Thyroid gland (tissue), 4 donors: Measurements from ENCODE around the gene MYO5A. TPM values are rescaled to one million over a fixed set of nuclear protein-coding genes. Genes with fewer than 3 reads are reported as not detected.

Experiments
- DNase-seq, 2 donors: peaks; one replicate each; pipeline ENCODE4 v3.0.0-alpha.2; 2019
- H3K27ac ChIP-seq, 3 donors: fragments of 200-600 bp; sonication (generic); 1 replicate in 2 of 3; 2 replicates in 1 of 3; pipeline ENCODE4 v1.5.1; 2016 to 2019; ENCODE audit warnings: mild to moderate bottlenecking in 1 of 3, moderate library complexity in 1 of 3
- H3K27me3 ChIP-seq: fragments of 200-600 bp; sonication (generic); one replicate; pipeline ENCODE4 v1.5.1; 2019
- H3K36me3 ChIP-seq, 2 donors: fragments of 200-600 bp; sonication (generic); one replicate each; pipeline ENCODE4 v1.5.1; 2016 to 2019
- H3K4me1 ChIP-seq, 2 donors: fragments of 200-600 bp; sonication (generic); one replicate each; pipeline ENCODE4 v1.5.1; 2017 to 2019
- H3K4me3 ChIP-seq, 3 donors: fragments of 200-600 bp; sonication (generic); replicated peaks in 1 of 3; 1 replicate in 2 of 3; 2 replicates in 1 of 3; pipeline ENCODE4 v1.5.1; 2016; ENCODE audit warnings: mild to moderate bottlenecking in 1 of 3
- H3K9me3 ChIP-seq: fragments of 200-600 bp; sonication (generic); one replicate; pipeline ENCODE4 v1.5.1; 2017
- POLR2A ChIP-seq, 2 donors: fragments of 450-650 bp; IDR thresholded peaks; one replicate each; pipeline ENCODE4 v1.6.1; 2017; ENCODE audit warnings: antibody characterized with exemption in 2 of 2, mild to moderate bottlenecking in 2 of 2, moderate library complexity in 1 of 2
- WGBS, 2 donors: methylation state at CpG; one replicate each; pipeline ENCODE4 v1.1.5; 2017; 5-methylcytosine and 5-hydroxymethylcytosine counted together
- intact Hi-C: fragments of 100-400 bp; cut with DNase I; formaldehyde crosslinking; loops from one replicate; pipeline ENCODE4 v1.15.1; 2023
- total RNA-seq, 4 donors: library from RNA; depleted of rRNA; stranded (reverse); fragments of >200 nt; gene quantifications; one replicate each; pipeline ENCODE4 v1.2.3, GENCODE V29; 2016
- TF ChIP-seq, protein P1 (sequence below), 6 experiments: fragments of 200-600 bp in 3 of 6; fragments of 450-650 bp in 3 of 6; sonication (generic) in 3 of 6; IDR thresholded peaks; one replicate each; pipeline ENCODE4 v1.5.1; 2016 to 2019; ENCODE audit warnings: antibody characterized with exemption in 6 of 6, mild to moderate bottlenecking in 2 of 6, inconsistent platforms in 1 of 6, moderate library complexity in 1 of 6

MYO5A gene
- total RNA-seq, 4 donors from 2014 or later: 23.3 to 44.1 (median 34.7) TPM

- H3K9me3 ChIP-seq: no peaks in the 10 kb centered on the region
- TF ChIP-seq, protein P1, sequence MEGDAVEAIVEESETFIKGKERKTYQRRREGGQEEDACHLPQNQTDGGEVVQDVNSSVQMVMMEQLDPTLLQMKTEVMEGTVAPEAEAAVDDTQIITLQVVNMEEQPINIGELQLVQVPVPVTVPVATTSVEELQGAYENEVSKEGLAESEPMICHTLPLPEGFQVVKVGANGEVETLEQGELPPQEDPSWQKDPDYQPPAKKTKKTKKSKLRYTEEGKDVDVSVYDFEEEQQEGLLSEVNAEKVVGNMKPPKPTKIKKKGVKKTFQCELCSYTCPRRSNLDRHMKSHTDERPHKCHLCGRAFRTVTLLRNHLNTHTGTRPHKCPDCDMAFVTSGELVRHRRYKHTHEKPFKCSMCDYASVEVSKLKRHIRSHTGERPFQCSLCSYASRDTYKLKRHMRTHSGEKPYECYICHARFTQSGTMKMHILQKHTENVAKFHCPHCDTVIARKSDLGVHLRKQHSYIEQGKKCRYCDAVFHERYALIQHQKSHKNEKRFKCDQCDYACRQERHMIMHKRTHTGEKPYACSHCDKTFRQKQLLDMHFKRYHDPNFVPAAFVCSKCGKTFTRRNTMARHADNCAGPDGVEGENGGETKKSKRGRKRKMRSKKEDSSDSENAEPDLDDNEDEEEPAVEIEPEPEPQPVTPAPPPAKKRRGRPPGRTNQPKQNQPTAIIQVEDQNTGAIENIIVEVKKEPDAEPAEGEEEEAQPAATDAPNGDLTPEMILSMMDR (IDR thresholded peaks at IDR 0.05): no peak
- no peak for TF ChIP-seq POLR2A (IDR thresholded peaks at IDR 0.05)
- no peak for DNase-seq
- H3K36me3 ChIP-seq: peaks cover 13 to 21% of the 10 kb centered on the region in 2 donors
- intact Hi-C loops: no loop called here
- H3K4me3 ChIP-seq: no peak overlapping the region
- H3K27me3 ChIP-seq: no peaks in the 10 kb centered on the region
- H3K27ac ChIP-seq: no peak overlapping the region
- 87 to 94% methylated on average over 9 of the region's 9 CpGs for WGBS, 2 donors
- H3K4me1 ChIP-seq: no peaks in the 10 kb centered on the region
Observed at GRCh38 chr15:52370010-52370409, 158.7 kb downstream of the MYO5A start.

DNA sequence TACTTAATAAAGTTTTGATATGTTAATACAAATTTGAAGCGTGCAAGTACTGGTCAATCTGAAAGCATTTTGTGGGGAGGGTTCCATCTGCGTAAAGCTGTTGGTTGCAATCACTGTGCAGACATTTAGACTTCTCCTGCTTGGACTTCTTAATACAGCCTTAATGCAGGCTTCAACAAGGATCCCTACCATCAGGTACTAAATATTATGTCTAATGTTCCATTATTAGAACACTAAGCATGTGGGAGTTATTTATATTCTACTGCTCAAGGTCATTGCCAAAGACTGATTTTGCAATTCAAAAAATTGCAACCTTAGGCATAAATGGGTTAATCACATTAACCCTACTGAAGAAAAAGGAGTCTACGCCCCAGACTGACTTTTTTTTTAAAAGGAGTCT lies 159.2 kb downstream of the MYO5A start:
- Histone ChIP-seq H3K9me3 (no peaks in the 10 kb centered on the region), H3K27me3 (no peaks in the 10 kb centered on the region), H3K27ac (no peak overlapping the region), H3K4me3 (no peak overlapping the region), H3K36me3 (peaks cover 8 to 18% of the 10 kb centered on the region in 2 donors), H3K4me1 (no peaks in the 10 kb centered on the region)
- intact Hi-C loops: no loop called here
- TF ChIP-seq, protein P1 (IDR thresholded peaks at IDR 0.05): no peak
- no peak for TF ChIP-seq POLR2A (IDR thresholded peaks at IDR 0.05)
- DNase-seq: no peak
- WGBS, 2 donors: 97 to 99% methylated on average over 3 of the region's 3 CpGs

DNA sequence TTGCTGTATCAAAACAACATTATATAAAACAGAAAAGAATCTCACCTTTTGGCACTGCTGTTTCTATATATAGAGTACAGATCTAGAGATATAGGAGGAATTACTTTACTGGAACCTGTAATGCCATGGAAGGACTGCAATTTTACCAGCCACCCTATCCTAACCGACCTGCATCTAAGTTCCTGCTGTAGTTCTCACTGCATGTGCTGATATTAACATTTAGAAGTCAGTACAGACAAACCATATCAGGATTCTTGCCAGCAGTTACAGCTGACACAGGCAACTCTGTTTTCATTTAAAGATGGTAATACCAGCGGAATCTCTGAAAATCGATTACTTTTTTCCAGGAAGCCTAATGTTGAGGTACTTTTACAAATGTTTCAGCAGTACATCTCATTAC lies 159.7 kb downstream of the MYO5A start:
- WGBS, 2 donors: 91 to 94% methylated on average over 3 of the region's 3 CpGs
- intact Hi-C loops: no loop called here

GRCh38 chr15:52368402-52368801 lies 160.3 kb downstream of the MYO5A start:
- TF ChIP-seq, protein P1 (IDR thresholded peaks at IDR 0.05): no peak
- TF ChIP-seq POLR2A (IDR thresholded peaks at IDR 0.05): no peak
- Histone ChIP-seq H3K4me3 (no peak overlapping the region), H3K9me3 (no peaks in the 10 kb centered on the region), H3K27me3 (no peaks in the 10 kb centered on the region), H3K4me1 (no peaks in the 10 kb centered on the region), H3K27ac (no peak overlapping the region), H3K36me3 (peaks cover 4 to 18% of the 10 kb centered on the region in 2 donors)
- WGBS, 2 donors: 74 to 87% methylated on average over 3 of the region's 3 CpGs
- no peak for DNase-seq
- intact Hi-C loops: no loop called here

More for the DNA sequence above, 159.7 kb downstream of the MYO5A start:
- DNase-seq: no peak
- Histone ChIP-seq H3K27me3 (no peaks in the 10 kb centered on the region), H3K36me3 (peaks cover 4 to 18% of the 10 kb centered on the region in 2 donors), H3K4me1 (no peaks in the 10 kb centered on the region), H3K4me3 (no peak overlapping the region), H3K27ac (no peak overlapping the region), H3K9me3 (no peaks in the 10 kb centered on the region)
- TF ChIP-seq, protein P1 (IDR thresholded peaks at IDR 0.05): no peak
- TF ChIP-seq POLR2A (IDR thresholded peaks at IDR 0.05): no peak

- Histone ChIP-seq H3K4me3 (no peak overlapping the region), H3K9me3 (no peaks in the 10 kb centered on the region), H3K36me3 (no peaks in the 10 kb centered on the region), H3K4me1 (no peaks in the 10 kb centered on the region), H3K27ac (no peak overlapping the region), H3K27me3 (no peaks in the 10 kb centered on the region)
- 85 to 92% methylated on average over 3 of the region's 3 CpGs for WGBS, 2 donors
- no peak for DNase-seq
- TF ChIP-seq, protein P1 (IDR thresholded peaks at IDR 0.05): no peak
- no peak for TF ChIP-seq POLR2A (IDR thresholded peaks at IDR 0.05)
- intact Hi-C loops: no loop called here
Observed at GRCh38 chr15:52362497-52362896, 166.2 kb downstream of the MYO5A start.
